GM12878 (cell line): ENCODE results near the gene HTRA3. TPM values are rescaled to one million over a fixed set of nuclear protein-coding genes. Genes with fewer than 3 reads are reported as not detected.

Experiments used
- EP300 ChIP-seq, 2 experiments: fragments of 150-350 bp in 1 of 2; IDR thresholded peaks; 2 replicates each; pipeline ENCODE4 v1.6.1; 2011 to 2012; ENCODE audit warnings: low read depth in 2 of 2, low read length in 2 of 2, borderline replicate concordance in 1 of 2, improper control_type of control experiment in 1 of 2, inconsistent platforms in 1 of 2; ENCODE audit not compliant: control insufficient read depth in 1 of 2
- ETV6 ChIP-seq, 2 experiments: fragments of 450-650 bp in 1 of 2; IDR thresholded peaks in 1 of 2; conservative IDR thresholded peaks in 1 of 2; 2 replicates each; pipeline ENCODE4 v1.6.1; 2014; ENCODE audit warnings: antibody characterized with exemption in 1 of 2, borderline replicate concordance in 1 of 2, low read depth in 1 of 2, mild to moderate bottlenecking in 1 of 2, moderate library complexity in 1 of 2
- KDM1A ChIP-seq: fragments of 200-600 bp; sonication (generic); IDR thresholded peaks from 2 replicates; pipeline ENCODE4 v1.6.1; 2016; ENCODE audit warnings: borderline replicate concordance
- MLLT1 ChIP-seq: fragments of 450-650 bp; IDR thresholded peaks from 2 replicates; pipeline ENCODE4 v1.6.1; 2016; ENCODE audit warnings: mild to moderate bottlenecking
- MTA3 ChIP-seq: IDR thresholded peaks from 2 replicates; pipeline ENCODE4 v1.6.1; 2012; ENCODE audit warnings: low read length, inconsistent platforms, borderline replicate concordance
- MYB ChIP-seq: fragments of 150-350 bp; IDR thresholded peaks from 2 replicates; pipeline ENCODE4 v1.6.1; 2014; ENCODE audit warnings: mild to moderate bottlenecking, low read depth, low read length, borderline replicate concordance
- PAX5 ChIP-seq: IDR thresholded peaks from 2 replicates; pipeline ENCODE4 v1.6.1; 2011; ENCODE audit warnings: low read depth, low read length, borderline replicate concordance
- PKNOX1 ChIP-seq: fragments of 450-650 bp; IDR thresholded peaks from 2 replicates; pipeline ENCODE4 v1.6.1; 2016; ENCODE audit warnings: mild to moderate bottlenecking
- RB1 ChIP-seq: fragments of 450-650 bp; formaldehyde crosslinking; IDR thresholded peaks from 2 replicates; pipeline ENCODE4 v1.6.1; 2017; ENCODE audit warnings: mild to moderate bottlenecking, borderline replicate concordance
- RFX5 ChIP-seq: IDR thresholded peaks from 2 replicates; pipeline ENCODE4 v1.6.1; 2011; ENCODE audit warnings: low read depth, low read length, improper control_type of control experiment
- STAT1 ChIP-seq: fragments of 450-650 bp; conservative IDR thresholded peaks from 2 replicates; pipeline ENCODE4 v1.6.1; 2014; ENCODE audit warnings: antibody characterized with exemption, mild to moderate bottlenecking
- YBX1 ChIP-seq: fragments of 450-650 bp; IDR thresholded peaks from 2 replicates; pipeline ENCODE4 v1.6.1; 2016; ENCODE audit warnings: antibody characterized with exemption
- polyA plus RNA-seq, 11 experiments: library from polyadenylated mRNA; depleted of rRNA in 4 of 11; unstranded in 6 of 11; stranded (reverse) in 5 of 11; fragments of >200 nt; fragmentation: Nextera tagmentation in 4 of 11; fragmentation: Illumina TruSeq in 1 of 11; extraction: Ambion mirVana in 4 of 11; extraction: Trizol in 1 of 11; gene quantifications; 1 replicate in 1 of 11; 2 replicates in 10 of 11; pipeline versions ENCODE4 v1.2.1 to v1.2.3, GENCODE V29; 2011 to 2016; ENCODE audit warnings: inconsistent platforms in 2 of 11, missing spikeins in 2 of 11, low read depth in 1 of 11
- total RNA-seq, 4 experiments: library from RNA; depleted of rRNA in 3 of 4; stranded (reverse); fragments of >200 nt in 3 of 4; fragmentation: Illumina TruSeq in 1 of 4; extraction: Trizol in 1 of 4; gene quantifications; 2 replicates each; pipeline versions ENCODE4 v1.2.1 to v1.2.3, GENCODE V29; 2013 to 2021

The HTRA3 gene
- total and polyA plus RNA-seq, 10 of the 15 experiments (the other 5 are each of a cell fraction or from before 2014, with no cell fraction given), result 0.04 to 1.2 (median 0.08) TPM; not detected in 7

GRCh38 chr4:8303081-8303480 lies 33.5 kb downstream of the HTRA3 start (continued):
- no peak for TF ChIP-seq PKNOX1
- TF ChIP-seq RB1, result no peak
- no peak for TF ChIP-seq MLLT1
- TF ChIP-seq RFX5, result no peak
- TF ChIP-seq KDM1A, result no peak
- no peak for TF ChIP-seq MTA3
- TF ChIP-seq PAX5, result no peak
- no peak for TF ChIP-seq ETV6 (conservative IDR thresholded peaks at IDR 0.05 in 1 of 2, IDR thresholded peaks at IDR 0.05 in 1 of 2; ENCODE audit: borderline replicate concordance in 1 of 2, low read depth in 1 of 2)
- TF ChIP-seq STAT1, result no peak
- no peak for TF ChIP-seq EP300 (IDR thresholded peaks at IDR 0.05; ENCODE audit: borderline replicate concordance in 1 of 2, control insufficient read depth in 1 of 2, low read depth in 2 of 2, low read length in 2 of 2)
- TF ChIP-seq MYB, result no peak
- TF ChIP-seq YBX1, result no peak
